Neural crest cell (in vitro differentiated cells): ENCODE results near the gene ARVCF. TPM values are rescaled to one million over a fixed set of nuclear protein-coding genes. Genes with fewer than 3 reads are reported as not detected.

Source experiments
- DNase-seq: peaks from one replicate; pipeline ENCODE4 v3.0.0; 2021; ENCODE audit warnings: low read depth, mixed read lengths, low spot score
- H3K27ac Mint-ChIP-seq: one replicate; pipeline ENCODE4 v1.8.0; 2021; ENCODE audit warnings: mild to moderate bottlenecking, mixed read lengths; ENCODE audit not compliant: unreplicated experiment
- H3K27me3 Mint-ChIP-seq: 2 replicates; pipeline ENCODE4 v1.8.0; 2021; ENCODE audit warnings: low read depth, mild to moderate bottlenecking, mixed read lengths
- H3K36me3 Mint-ChIP-seq: 2 replicates; pipeline ENCODE4 v1.8.0; 2021; ENCODE audit warnings: low read depth, mild to moderate bottlenecking, mixed read lengths
- H3K4me1 Mint-ChIP-seq: 2 replicates; pipeline ENCODE4 v1.8.0; 2021; ENCODE audit warnings: mixed read lengths
- H3K4me3 Mint-ChIP-seq: one replicate; pipeline ENCODE4 v1.8.0; 2021; ENCODE audit warnings: mild to moderate bottlenecking, mixed read lengths
- H3K9me3 Mint-ChIP-seq: 2 replicates; pipeline ENCODE4 v1.8.0; 2021; ENCODE audit warnings: mixed read lengths
- CTCF ChIP-seq: fragments of 200-600 bp; sonication (generic); conservative IDR thresholded peaks from 2 replicates; pipeline ENCODE4 v1.5.0; 2021; ENCODE audit warnings: antibody characterized with exemption, mild to moderate bottlenecking
- total RNA-seq: library from RNA; stranded (reverse); gene quantifications from 2 replicates; pipeline ENCODE4 v1.2.1, GENCODE V29; 2021

Gene ARVCF
- total RNA-seq, 1 donor from 2014 or later = 105 TPM

DNA sequence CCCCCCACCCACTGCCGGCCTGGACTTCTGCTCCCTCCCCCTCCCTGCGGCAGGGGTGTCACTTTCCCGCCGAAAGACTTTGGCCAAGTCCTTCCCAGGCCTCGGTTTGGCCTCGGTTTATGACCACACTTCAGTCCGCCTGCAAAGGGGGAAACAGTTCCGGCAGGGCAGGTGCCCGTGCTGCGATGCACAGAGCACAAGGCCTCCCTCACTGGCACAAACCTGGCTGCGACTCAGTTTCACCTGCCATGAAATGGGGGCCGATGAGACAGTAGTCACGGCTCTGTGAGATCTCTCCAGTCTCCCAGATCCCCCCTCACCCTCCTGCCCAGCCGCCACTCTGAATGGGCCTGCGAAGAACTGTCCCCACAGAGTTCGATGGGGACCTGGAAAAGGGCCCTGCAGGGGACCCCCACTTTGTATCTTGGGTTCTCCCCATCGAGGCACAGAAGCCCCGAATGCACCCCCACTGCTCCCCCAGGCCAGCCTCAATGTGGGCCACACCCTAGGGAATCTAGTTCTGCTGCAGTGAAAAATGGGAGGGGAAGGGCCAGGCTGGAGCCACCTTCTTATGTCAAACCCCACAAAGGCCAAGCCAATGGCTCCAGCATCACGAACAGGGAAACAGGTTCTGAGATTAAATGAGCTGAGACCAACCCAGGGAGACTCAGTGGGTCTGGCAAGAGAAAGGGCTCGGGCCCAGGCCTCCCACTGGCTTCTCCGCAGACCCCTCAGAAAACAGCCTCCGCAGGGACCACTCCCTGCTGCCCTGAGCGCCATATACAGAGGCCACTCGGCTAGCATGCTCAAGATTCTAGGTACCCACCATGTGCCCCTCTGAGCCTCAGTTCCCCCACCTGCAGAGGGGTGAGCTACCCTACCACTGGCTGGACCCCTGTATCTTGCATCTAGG is 29.0 kb downstream of the ARVCF start:
- Mint-ChIP-seq H3K4me1 (peaks cover 18% of the 10 kb centered on the region), H3K27me3 (no peaks in the 10 kb centered on the region), H3K9me3 (no peaks in the 10 kb centered on the region), H3K36me3 (no peaks in the 10 kb centered on the region), H3K4me3 (peak overlapping the region; percentile 83), H3K27ac (no peak overlapping the region)
- DNase-seq = no peak
- no peak for TF ChIP-seq CTCF

- peaks cover 18% of the 10 kb centered on the region for H3K4me1 Mint-ChIP-seq
- peak overlapping the region; percentile 50 for H3K27ac Mint-ChIP-seq
- DNase-seq = peak; percentile 82
- no peaks in the 10 kb centered on the region for H3K27me3 Mint-ChIP-seq
- no peak for TF ChIP-seq CTCF
- H3K4me3 Mint-ChIP-seq = peak overlapping the region; percentile 94
- H3K36me3 Mint-ChIP-seq = no peaks in the 10 kb centered on the region
- no peaks in the 10 kb centered on the region for H3K9me3 Mint-ChIP-seq
Observed at GRCh38 chr22:19986410-19987341, 29.9 kb downstream of the ARVCF start.

GRCh38 chr22:19986011-19986409 is 30.6 kb downstream of the ARVCF start:
- Mint-ChIP-seq H3K4me3 (peak overlapping the region; percentile 94), H3K36me3 (no peaks in the 10 kb centered on the region)

GRCh38 chr22:19984851-19985811 is 31.5 kb downstream of the ARVCF start:
- TF ChIP-seq CTCF = no peak
- Mint-ChIP-seq H3K36me3 (no peaks in the 10 kb centered on the region), H3K9me3 (no peaks in the 10 kb centered on the region), H3K27me3 (no peaks in the 10 kb centered on the region), H3K4me1 (peaks cover 18% of the 10 kb centered on the region), H3K27ac (peak overlapping the region; percentile 71), H3K4me3 (peak overlapping the region; percentile 61)
- DNase-seq = no peak

More at GRCh38 chr22:19986011-19986409, 30.6 kb downstream of the ARVCF start:
- Mint-ChIP-seq H3K27ac (peak overlapping the region; percentile 50), H3K4me1 (peaks cover 18% of the 10 kb centered on the region), H3K27me3 (no peaks in the 10 kb centered on the region), H3K9me3 (no peaks in the 10 kb centered on the region)
- DNase-seq = no peak
- TF ChIP-seq CTCF = no peak
